ENCODE measurements around the gene GAB4. TPM values are rescaled to one million over a fixed set of nuclear protein-coding genes. Genes with fewer than 3 reads are reported as not detected.

GAB4 gene
- total RNA-seq, 2 donors from 2014 or later: not detected

Other genes with a start within 250 kb of the GAB4 start
- under 1 TPM in 1 of 2 donors, not detected in 1; 0.14 TPM for gene XKR3, start 182.8 kb downstream of the GAB4 start, total RNA-seq
- 10 to 100 TPM; 12.4 to 16.3 TPM for gene IL17RA, start 76.8 kb upstream of the GAB4 start, total RNA-seq
- under 1 TPM; 0.05 to 0.10 TPM for gene TMEM121B, start 113.1 kb upstream of the GAB4 start, total RNA-seq
- 10 to 100 TPM; 22.0 to 71.3 TPM for gene HDHD5, start 151.1 kb upstream of the GAB4 start, total RNA-seq
- 1 to 10 TPM; 2.4 to 5.6 TPM for gene ADA2, start 211.2 kb upstream of the GAB4 start, total RNA-seq

Data from activated naive CD4-positive, alpha-beta T cell treated with anti-CD3 and anti-CD28 coated beads, Interleukin-2, amount 50 U/mL, for 72 hours (primary cell).